ENCODE measurements around the gene TBX2. TPM values are rescaled to one million over a fixed set of nuclear protein-coding genes. Genes with fewer than 3 reads are reported as not detected.

TBX2 gene
- total RNA-seq, 1 experiment from 2014 or later, result 1.6 TPM

DNA sequence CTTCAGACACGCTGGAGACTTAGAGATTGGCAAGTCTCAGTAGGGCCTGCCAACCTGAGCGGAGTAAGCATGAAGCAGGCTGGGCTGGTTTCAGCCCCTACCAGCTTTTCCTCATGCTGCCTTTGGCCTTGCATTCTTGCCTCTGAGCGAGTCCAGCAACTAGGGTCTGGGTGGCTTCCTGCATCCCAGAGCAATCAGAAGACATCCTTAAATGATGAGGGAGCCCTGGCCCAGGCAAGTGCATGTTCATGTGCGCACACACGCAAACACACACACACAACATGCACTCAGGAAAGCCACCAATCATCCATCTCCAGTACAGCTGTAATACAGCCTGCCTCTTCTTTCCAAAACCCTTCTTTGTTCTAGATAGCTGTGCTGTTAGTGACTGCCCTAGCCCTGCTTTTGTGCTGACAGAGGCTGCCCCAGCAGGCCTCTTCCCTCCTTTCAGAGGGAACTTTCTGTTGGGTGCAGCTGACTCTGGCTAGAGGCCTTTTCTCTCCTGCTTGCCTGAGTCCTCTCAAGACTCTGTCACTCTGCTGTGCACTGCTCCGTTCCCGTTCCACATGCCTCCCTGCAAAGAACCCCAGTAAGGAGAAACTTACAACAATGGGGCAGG is 30.7 kb upstream of the TBX2 start:
- DNase-seq (ENCODE audit: low read depth), result no peak

GRCh38 chr17:61369751-61370150 is 29.9 kb upstream of the TBX2 start:
- no peak for DNase-seq (ENCODE audit: low read depth)

DNA sequence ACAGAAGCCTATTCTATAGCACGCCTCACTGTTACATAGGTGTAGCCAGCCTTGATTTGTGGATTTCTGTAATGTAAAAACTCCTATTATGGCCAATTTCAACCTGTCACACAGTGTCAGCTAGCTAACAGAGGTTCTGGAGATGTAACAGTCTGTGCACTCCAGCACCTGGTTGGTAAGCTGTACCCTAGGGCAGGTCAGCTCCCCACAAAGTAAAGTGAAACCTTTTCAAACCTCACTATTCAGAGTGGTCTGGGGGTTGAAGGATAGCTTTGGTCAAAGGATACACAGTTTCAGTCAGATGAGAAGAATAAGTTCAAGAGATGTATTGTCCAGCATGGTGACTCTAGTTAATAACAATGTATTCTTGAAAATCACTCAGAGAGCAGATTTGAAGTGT is 28.5 kb upstream of the TBX2 start:
- no peak for DNase-seq (ENCODE audit: low read depth)

GRCh38 chr17:61371606-61372005 is 28.0 kb upstream of the TBX2 start:
- DNase-seq (ENCODE audit: low read depth), result no peak

- no peak for DNase-seq (ENCODE audit: low read depth)
Measured at GRCh38 chr17:61372436-61372835, 27.2 kb upstream of the TBX2 start.

DNA sequence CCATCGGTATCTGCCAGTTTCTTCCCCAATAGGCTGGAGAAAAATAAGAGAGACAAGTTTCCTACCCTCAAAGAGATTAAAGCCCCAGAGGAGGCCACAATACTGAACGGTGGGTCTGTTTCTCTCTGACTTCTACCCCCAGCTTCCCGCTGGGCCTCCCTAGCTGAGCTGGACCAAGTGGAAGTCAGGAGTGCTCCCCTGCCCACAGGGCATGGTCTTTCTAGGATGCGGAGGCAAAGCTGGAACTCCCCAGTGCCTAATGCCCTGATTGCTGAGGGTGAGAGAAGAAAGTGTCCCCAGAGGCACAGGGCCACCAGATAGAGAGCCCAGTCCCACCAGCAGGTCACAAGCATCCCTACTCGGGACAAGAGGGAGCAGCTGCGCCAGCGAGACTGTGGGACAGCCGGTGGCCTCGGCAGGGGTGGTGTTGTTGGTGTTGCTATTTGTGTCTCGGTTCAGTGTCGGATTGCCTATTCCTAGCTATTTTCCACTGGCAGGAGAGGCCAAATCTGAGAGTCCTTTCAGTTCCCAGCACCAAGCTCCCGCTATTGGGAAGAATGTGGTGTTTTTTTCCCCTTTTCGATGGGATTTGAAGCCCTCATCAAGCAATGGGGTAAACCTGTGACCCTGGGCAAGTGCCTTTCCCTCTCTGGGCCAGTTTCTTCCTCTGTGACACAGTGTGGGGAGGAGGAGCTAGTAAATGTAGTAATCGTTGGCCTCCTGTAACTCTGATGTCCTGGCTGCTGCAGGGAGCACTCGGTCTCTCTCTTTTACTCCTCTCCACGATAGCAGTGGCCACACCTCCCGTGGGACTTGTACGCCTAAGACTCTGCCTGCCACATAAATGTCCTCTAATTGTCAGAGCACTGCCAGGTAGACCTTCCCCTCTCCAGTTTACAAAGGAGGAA is 22.5 kb upstream of the TBX2 start:
- no peak for DNase-seq (ENCODE audit: low read depth)

GRCh38 chr17:61378658-61379456 is 20.8 kb upstream of the TBX2 start:
- DNase-seq (ENCODE audit: low read depth), result no peak

DNA sequence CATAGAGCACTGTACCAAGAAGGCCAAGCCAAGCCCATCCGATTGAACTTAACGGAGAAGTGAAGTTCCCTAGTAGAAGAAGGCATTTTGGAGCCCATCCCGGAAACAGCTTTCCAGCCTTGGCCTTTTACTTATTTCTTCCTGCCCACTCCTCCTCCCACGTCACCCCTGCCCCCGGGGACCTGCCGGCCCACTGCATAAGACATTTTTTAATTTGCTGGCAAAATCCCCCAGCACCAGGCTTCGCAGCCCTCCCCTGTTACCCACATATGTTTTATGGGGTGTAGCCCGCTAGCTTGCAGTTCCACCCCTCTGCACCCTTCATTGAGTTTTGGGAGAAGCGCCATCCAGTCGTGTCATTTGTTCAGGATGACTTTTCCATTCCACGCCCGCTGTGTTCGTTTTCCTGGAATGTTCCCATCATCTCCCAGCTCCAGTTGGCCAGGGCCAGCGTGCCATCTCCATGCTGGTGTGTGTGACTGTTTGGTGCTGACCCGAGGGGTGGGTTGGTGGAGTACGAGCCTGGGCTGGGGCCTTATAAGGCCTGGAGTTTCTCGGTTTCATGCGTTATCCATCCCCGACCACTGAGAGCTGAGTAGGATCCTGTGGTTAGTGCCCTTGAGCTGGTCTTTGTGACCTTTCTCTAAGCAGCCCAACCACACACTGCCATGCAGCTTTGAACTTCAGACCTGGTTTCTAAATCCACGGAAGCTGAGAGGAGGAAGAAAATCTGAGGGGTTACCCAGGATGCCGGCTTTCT is 20.0 kb upstream of the TBX2 start:
- no peak for DNase-seq (ENCODE audit: low read depth)

GRCh38 chr17:61380217-61380835 is 19.3 kb upstream of the TBX2 start:
- DNase-seq (ENCODE audit: low read depth), result no peak

DNA sequence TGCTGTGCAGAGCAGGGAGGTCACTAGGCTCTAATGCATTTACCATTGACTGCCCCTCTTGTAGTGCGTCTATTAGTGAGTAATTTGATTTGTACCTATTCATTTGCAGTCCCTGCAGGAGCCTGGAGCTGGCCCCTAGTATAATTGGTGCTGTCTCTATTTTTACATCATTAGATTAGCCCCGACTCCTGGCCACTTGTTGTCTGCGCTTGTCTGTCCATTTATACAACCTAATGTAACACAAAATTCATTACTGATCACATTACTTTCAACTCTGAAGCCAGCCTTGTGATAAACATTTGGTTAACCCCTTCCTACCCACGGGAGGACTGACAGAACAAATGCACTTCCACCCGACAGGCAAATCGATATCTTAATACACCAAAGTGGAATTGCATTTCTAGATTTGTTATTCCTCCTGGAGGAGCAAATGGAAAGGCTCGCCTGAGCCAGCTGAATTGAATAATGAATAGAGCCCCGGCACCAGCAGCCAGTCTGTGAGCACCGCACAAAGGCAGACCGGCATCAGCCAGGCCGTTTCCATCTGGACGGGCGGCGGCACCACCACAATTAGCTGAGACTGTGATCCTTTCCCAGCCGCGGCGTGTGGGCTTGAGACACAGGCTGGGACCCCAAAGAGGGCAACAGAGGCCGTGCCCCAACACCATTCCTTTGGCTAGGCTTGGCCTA is 18.7 kb upstream of the TBX2 start:
- DNase-seq (ENCODE audit: low read depth), result no peak

GRCh38 chr17:61381537-61381936 is 18.1 kb upstream of the TBX2 start:
- no peak for DNase-seq (ENCODE audit: low read depth)

DNA sequence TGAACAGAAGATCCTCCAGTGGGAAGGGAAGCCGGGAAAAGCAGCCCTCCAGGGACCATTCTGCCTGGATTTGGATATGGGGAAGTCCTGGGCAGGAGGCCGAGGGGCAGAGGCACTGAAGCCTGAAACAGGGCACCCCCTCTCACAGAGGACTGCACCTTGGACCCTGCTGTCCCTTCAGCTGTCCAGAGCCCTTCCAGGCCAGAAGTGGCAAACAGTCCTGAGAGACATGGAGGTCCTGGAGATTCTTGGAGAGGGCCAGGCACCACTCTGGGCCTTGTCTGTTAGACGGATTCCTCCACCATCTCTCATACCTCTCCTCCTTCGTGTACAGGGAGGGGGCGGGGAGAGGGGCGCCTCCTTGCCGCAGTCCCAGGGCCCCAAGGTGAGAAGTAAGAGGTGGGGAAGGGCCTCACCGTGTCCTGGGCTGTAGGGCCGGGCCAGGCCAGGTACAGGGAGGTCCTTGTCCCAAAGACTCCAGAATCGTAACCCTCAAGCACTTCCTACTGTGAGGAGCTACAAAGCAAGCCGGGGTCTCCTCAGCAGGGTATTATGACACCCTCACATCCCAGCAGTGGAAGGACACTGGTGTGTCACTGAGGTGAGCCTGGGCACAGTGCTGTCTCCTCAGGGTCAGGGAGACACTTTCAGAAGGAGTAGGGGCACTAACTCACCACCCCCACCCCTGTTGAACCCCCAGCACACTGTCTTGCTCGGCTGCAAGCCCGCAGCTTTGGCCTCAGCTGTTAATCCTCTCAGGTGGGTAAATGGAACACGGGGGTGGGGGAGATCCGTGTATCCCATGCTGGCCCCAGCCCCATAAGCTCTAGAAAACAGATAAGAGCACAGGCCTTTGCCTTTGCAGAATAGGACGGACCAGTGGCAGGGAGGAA is 16.6 kb upstream of the TBX2 start:
- no peak for DNase-seq (ENCODE audit: low read depth)

DNA sequence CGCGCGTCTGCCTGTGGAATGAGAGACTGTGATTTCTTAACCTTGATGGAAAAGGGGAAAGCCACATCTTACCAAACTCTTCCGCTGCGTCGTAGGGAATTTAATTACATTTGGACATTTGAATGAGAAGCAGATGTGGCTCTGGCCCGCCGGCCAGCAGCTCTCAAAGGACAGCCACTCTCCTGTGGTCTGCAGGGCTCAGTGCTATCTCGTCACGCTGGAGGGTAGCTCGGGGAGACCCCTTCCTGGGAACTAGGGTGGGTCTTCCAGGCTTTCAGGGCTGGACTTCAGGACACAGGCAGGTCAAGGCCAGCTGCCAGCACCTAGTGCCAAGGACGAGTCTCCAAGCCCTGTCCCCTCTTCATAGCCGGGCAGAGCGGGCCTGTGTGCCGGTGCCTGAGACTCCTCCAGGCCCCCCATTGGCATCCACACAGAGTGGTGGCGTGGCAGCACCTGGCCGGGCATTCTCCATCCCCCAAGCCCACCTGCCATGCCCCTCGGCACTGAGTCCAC is 15.9 kb upstream of the TBX2 start:
- no peak for DNase-seq (ENCODE audit: low read depth)

GRCh38 chr17:61384354-61384691 is 15.3 kb upstream of the TBX2 start:
- no peak for DNase-seq (ENCODE audit: low read depth)

- no peak for DNase-seq (ENCODE audit: low read depth)
Measured at GRCh38 chr17:61384692-61385576, 14.7 kb upstream of the TBX2 start.

DNA sequence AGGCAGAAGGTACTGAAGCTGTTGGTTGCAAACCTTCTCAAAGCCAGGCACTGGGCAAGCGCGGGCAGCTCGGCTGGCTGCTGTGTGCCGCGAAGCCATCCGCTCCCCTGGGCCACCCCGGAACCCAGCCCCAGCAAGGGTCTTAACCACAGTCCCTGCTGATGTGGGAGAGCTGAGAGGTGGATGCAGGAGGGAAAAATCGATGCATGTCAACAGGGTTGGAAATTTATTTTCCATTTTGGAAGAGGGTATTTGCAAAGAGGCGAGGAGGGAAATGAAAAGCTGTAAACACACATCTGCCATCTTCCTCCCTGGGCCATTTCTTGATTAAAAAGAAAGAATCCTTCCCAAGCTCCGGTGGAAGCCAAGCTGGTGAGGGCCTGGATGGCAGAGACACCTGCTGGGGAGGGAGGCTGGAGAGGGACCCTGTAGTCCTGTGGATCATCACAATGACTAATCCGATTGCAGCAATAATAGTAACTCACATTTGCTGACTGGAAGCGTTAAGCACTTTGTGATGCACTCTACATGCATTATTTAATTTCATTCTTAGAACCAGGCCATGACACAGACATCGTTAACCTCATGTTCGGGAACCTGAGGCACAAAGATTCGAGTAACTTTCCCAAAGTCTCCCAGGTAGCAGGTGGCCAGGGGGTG is 13.9 kb upstream of the TBX2 start:
- DNase-seq (ENCODE audit: low read depth), result no peak

GRCh38 chr17:61386251-61386650 is 13.4 kb upstream of the TBX2 start:
- DNase-seq (ENCODE audit: low read depth), result no peak

DNA sequence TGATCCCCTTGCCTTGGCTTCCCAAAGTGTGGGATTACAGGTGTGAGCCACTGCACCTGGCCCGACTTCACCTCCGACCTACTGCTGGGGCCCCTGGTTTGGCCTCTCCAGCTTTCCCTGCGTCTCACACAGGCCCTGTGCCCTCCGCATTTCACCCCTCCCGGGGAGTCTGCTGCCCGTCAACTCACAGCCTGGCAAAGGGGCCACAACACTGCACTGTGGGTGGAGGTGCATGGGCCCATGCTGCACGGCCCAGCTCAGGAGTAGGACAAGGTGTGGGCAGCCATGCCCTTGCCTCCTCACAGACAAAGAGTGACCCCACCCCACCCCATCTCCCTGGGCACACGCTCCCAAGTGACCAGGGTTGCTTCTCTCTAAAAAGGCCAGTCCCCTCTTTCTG is 12.6 kb upstream of the TBX2 start:
- DNase-seq (ENCODE audit: low read depth), result no peak
